ENCODE results near the gene TCF25. TPM values are rescaled to one million over a fixed set of nuclear protein-coding genes. Genes with fewer than 3 reads are reported as not detected.

Gene TCF25
- total RNA-seq, 1 donor from 2014 or later = 272 TPM

DNA sequence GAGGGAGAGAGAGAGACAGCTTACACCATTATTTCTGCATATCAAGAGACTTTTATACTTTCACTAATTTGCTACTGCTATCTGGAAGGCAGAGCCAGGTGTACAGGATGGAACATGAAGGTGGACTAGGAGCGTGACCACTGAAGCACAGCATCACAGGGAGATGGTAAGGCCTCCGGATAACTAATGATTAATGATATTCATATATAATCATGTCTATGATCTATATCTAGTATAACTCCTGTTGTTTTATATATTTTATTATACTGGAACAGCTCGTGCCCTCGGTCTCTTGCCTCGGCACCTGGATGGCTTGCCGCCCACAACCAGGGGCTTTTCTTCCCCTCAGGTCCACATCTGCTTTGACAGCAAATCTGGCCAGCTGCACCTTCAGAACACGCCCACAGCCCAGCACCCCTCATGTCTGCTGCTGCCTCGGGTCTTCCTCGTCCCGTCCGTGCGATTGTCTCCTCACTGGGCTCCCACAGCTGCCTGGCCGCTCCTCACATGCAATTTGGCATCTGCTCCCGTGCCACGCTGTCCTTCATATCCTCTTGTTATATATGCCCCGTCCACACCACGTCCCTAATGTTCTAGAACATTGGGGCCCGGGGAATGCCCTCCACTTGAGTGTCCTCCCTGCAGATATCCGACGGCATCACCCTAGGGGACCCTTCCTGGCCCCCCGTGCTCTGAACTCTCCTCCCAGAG lies 64.9 kb downstream of the TCF25 start:
- Mint-ChIP-seq H3K27ac (ENCODE audit: unreplicated experiment) (peak overlapping the region; percentile 53), H3K4me3 (ENCODE audit: unreplicated experiment) (no peak overlapping the region), H3K27me3 (ENCODE audit: unreplicated experiment) (peaks cover 29% of the 10 kb centered on the region), H3K36me3 (ENCODE audit: unreplicated experiment) (peaks cover 11% of the 10 kb centered on the region), H3K4me1 (ENCODE audit: low read depth, unreplicated experiment) (peaks cover 2% of the 10 kb centered on the region), H3K9me3 (ENCODE audit: unreplicated experiment) (peaks cover 35% of the 10 kb centered on the region)
- TF ChIP-seq, protein P1, sequence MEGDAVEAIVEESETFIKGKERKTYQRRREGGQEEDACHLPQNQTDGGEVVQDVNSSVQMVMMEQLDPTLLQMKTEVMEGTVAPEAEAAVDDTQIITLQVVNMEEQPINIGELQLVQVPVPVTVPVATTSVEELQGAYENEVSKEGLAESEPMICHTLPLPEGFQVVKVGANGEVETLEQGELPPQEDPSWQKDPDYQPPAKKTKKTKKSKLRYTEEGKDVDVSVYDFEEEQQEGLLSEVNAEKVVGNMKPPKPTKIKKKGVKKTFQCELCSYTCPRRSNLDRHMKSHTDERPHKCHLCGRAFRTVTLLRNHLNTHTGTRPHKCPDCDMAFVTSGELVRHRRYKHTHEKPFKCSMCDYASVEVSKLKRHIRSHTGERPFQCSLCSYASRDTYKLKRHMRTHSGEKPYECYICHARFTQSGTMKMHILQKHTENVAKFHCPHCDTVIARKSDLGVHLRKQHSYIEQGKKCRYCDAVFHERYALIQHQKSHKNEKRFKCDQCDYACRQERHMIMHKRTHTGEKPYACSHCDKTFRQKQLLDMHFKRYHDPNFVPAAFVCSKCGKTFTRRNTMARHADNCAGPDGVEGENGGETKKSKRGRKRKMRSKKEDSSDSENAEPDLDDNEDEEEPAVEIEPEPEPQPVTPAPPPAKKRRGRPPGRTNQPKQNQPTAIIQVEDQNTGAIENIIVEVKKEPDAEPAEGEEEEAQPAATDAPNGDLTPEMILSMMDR (IDR thresholded peaks at IDR 0.05; ENCODE audit: partially characterized antibody, unreplicated experiment) = no peak
- DNase-seq = no peak

DNA sequence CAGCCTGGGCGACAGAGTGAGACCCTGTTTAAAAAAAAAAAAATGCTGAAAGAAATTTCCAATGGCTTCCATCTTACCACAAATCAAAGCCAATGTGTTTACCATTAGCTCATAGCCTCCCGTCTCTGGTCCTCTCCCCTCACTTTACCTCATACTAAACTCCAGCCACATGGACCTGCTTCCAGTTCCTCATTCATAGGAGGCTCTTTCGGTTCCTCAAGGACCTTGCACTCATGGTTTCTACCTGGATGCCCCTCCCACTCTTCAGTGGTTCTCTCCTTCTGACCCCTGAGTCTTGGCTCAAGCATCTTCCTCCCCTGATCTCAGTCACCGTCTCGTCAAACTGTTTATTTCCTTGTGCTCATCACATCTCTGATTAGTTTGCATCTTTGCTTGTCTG lies 71.4 kb downstream of the TCF25 start:
- Mint-ChIP-seq H3K27ac (ENCODE audit: unreplicated experiment) (no peak overlapping the region), H3K4me1 (ENCODE audit: low read depth, unreplicated experiment) (no peaks in the 10 kb centered on the region), H3K4me3 (ENCODE audit: unreplicated experiment) (no peak overlapping the region), H3K9me3 (ENCODE audit: unreplicated experiment) (peaks cover 11% of the 10 kb centered on the region), H3K36me3 (ENCODE audit: unreplicated experiment) (peaks cover 10% of the 10 kb centered on the region), H3K27me3 (ENCODE audit: unreplicated experiment) (peaks cover 12% of the 10 kb centered on the region)
- no peak for DNase-seq
- TF ChIP-seq, protein P1 (IDR thresholded peaks at IDR 0.05; ENCODE audit: partially characterized antibody, unreplicated experiment) = no peak

DNA sequence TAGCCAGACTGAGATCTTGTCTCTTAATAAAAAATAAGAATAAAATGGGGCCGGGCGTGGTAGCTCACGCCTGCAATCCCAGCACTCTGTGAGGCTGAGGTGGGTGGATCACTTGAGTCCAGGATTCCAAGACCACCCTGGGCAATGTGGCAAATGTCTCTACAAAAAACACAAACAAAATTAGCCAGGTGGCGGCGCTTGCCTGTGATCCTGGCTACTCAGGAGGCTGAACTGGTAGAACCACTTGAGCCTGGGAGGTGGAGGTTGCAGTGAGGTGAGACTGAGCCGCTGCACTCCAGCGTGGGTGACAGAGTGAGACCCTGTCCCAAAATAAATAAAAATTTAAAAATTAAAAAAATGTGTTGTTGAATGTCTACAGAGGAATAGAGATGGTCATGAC lies 72.3 kb downstream of the TCF25 start:
- Mint-ChIP-seq H3K27me3 (ENCODE audit: unreplicated experiment) (peaks cover 18% of the 10 kb centered on the region), H3K36me3 (ENCODE audit: unreplicated experiment) (peaks cover 10% of the 10 kb centered on the region), H3K27ac (ENCODE audit: unreplicated experiment) (no peak overlapping the region), H3K9me3 (ENCODE audit: unreplicated experiment) (peaks cover 15% of the 10 kb centered on the region), H3K4me1 (ENCODE audit: low read depth, unreplicated experiment) (peaks cover 2% of the 10 kb centered on the region), H3K4me3 (ENCODE audit: unreplicated experiment) (no peak overlapping the region)
- no peak for DNase-seq
- TF ChIP-seq, protein P1 (IDR thresholded peaks at IDR 0.05; ENCODE audit: partially characterized antibody, unreplicated experiment) = no peak

DNA sequence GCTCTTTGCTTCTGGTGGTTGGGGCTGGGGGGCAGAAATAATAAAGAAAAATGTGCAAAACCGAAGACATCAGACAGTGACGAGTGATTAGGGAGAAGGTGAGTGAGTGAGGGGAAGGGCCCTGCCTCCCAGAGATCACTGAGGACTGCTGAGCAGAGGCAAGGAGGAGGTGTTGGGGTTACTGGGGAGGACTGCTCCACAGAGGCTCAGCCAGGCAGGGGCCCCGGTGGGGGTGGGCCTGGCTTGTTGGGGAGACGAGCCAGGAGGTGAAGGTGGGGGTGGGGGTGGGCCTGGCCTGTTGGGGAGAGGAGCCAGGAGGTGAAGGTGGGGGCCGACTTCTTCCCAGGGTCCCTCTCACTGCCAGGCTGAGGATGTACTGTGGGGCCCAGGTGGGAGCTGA lies 73.1 kb downstream of the TCF25 start:
- Mint-ChIP-seq H3K9me3 (ENCODE audit: unreplicated experiment) (peaks cover 15% of the 10 kb centered on the region), H3K4me3 (ENCODE audit: unreplicated experiment) (no peak overlapping the region), H3K36me3 (ENCODE audit: unreplicated experiment) (peaks cover 10% of the 10 kb centered on the region), H3K27ac (ENCODE audit: unreplicated experiment) (no peak overlapping the region), H3K4me1 (ENCODE audit: low read depth, unreplicated experiment) (peaks cover 2% of the 10 kb centered on the region), H3K27me3 (ENCODE audit: unreplicated experiment) (peaks cover 18% of the 10 kb centered on the region)
- TF ChIP-seq, protein P1 (IDR thresholded peaks at IDR 0.05; ENCODE audit: partially characterized antibody, unreplicated experiment) = no peak
- no peak for DNase-seq

DNA sequence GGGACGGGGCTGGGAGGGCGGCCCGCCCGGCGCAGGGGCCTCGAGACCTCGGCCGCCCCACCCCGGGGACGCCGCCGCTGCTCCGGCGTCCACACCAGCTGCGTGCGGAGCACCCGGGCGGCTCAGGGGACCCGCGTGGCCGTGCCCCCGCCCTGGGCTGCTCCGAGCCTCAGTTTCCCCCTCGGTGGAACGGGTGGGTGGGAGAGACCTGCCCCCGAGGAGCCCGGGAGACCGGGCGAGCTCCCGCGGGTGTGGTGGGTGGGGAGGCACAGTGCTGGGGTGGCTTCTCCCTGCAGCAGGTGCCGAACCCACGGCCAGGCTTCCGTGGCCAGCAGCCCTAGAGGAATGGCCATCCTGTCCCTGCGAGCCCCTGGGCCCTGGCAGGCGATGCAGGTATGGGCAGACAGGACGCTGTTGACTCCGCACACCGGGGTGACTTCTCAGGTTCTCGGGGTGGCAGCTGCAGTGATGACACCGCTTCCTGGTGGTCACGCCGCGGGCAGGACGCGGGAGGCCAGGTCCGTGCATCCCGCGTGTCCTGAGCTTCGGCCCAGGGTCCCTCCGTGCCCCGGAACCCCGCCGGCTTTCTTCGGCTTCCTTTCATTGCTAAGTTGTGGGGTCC lies 75.8 kb downstream of the TCF25 start:
- DNase-seq = no peak
- peak overlapping the region; percentile 84 for H3K4me3 Mint-ChIP-seq (ENCODE audit: unreplicated experiment)
- peaks cover 3% of the 10 kb centered on the region for H3K4me1 Mint-ChIP-seq (ENCODE audit: low read depth, unreplicated experiment)
- TF ChIP-seq, protein P1 (IDR thresholded peaks at IDR 0.05; ENCODE audit: partially characterized antibody, unreplicated experiment) = no peak
- peaks cover 15% of the 10 kb centered on the region for H3K9me3 Mint-ChIP-seq (ENCODE audit: unreplicated experiment)
- H3K27ac Mint-ChIP-seq (ENCODE audit: unreplicated experiment) = peak overlapping the region; percentile 33
- H3K27me3 Mint-ChIP-seq (ENCODE audit: unreplicated experiment) = peaks cover 18% of the 10 kb centered on the region
- peaks cover 5% of the 10 kb centered on the region for H3K36me3 Mint-ChIP-seq (ENCODE audit: unreplicated experiment)
